HG03064 (cell line): ENCODE measurements around the gene CENPM.

Experiments
- ATAC-seq: cut with Tn5 transposase; IDR thresholded peaks from one replicate; pipeline ENCODE4 v1.9.1; 2021; ENCODE audit warnings: low read depth; ENCODE audit not compliant: unreplicated experiment

The CENPM gene, protein sequence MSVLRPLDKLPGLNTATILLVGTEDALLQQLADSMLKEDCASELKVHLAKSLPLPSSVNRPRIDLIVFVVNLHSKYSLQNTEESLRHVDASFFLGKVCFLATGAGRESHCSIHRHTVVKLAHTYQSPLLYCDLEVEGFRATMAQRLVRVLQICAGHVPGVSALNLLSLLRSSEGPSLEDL

DNA sequence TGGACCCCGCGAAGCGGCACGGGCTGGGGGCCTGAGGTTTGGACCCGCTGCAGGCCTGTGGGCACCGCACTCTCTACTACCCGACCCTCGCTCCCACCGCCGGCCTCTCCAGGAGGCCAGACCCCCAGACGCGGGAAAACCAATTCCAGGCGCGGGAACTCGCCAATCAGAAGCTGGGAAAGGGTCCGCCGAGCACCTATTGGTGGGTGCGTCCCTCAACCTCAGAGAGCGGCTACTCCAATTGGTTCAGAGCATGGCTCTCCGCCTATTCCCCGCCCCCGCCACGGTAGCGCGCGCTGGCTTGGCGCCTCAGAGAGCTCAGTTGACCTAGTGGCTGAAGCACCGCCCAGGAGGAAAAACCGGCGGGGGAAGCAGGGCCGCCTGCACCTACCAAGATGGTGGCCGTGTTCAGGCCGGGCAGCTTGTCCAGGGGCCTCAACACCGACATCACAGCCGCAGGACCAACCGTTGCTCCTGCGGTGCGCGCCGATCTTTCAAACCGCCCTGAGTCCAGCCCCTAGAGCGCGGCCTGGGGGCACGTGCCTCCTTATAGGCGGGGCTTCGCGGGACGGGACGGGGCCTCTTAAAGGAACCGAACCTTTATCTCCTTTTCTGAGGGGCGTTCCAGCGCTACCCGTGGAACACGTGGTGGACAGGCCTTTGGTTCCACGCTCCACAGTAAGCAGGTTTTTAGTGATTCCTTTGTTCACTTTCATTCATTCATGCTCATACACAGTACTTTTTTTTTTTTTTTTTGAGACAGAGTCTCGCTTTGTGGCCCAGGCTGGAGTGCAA, at the start of gene CENPM:
Gene CENPM, minus strand, starts transcription at position 524 of the 795 bp plus-strand sequence. Its CDS starts 76 bp downstream, at position 448.
- peak; percentile 66 for ATAC-seq

DNA sequence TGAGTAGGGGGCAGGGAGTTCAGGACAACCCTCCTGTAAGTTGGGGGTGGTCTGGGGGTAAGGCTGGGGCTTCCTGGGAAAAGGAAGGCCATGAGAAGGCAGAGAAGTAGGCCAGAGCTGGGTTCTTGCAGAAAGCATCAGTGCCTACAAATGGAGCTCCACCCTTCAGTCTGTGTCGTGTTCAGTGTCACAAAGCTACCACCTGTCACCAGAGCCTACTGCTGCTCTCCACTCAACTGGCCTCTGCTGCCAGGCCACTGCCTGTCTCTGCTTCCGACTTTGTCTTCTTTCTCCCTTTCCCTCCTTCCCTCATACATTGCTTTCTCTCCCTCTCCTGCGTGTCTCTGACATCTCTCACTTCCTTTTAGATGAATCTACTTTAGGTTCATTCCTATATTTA, 48.3 kb upstream of the CENPM start:
- ATAC-seq, result no peak

DNA sequence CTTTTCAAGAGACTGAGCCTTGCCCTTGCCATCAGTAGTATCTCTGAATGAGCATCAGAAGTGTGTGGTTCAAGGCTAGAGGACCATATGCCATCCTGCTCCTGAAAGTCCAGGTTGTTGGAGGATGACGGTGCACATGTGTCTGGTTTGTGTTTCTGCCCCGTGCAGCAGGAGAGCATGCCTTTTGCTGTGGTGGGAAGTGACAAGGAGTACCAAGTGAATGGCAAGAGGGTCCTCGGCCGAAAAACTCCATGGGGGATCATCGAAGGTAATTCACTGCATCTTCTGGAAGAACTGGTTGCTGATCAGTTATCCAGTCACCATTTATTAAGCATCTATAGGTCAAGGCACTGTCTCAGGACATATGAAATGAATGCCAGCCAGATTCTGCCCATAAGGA, 45.5 kb upstream of the CENPM start:
- ATAC-seq, result no peak

DNA sequence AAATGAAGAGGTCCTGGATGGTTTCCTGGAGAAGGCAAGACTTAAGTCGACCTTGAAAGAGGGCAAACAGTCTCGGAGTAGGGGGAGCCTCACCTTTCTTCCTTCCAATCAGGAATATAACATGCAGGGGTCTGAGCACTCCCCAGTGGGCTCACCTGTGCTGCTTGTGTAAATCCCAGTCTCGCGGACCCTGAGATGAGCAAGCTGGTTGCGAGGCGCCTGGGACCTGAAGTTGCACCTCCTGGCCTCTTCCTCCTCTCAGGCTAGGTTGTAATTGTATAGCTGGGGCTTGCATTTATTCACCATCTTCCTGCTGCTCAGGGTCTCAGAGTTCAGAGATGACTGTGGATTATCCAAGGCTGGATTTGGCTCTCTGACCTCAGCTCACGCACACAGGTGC, 44.2 kb upstream of the CENPM start:
- no peak for ATAC-seq

DNA sequence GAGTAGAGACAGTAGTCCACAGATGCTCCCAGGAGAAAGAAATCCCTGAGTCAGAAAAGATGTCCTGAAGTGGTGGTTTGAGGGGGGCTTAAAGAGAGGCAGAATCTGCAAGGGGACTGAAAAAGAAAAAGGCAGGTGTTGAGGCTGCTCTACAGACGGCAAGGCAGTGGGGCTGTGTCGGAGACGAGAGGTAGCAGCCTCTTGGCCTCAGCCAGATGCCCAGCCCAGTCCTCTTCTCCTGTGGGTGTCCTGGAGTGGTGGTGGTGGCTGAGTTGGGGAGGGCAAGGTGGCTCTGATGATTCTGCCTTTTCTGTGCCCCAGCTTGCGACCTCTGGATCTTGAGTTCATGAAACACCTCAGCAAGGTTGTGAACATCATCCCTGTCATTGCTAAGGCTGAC, 42.3 kb upstream of the CENPM start:
- no peak for ATAC-seq

DNA sequence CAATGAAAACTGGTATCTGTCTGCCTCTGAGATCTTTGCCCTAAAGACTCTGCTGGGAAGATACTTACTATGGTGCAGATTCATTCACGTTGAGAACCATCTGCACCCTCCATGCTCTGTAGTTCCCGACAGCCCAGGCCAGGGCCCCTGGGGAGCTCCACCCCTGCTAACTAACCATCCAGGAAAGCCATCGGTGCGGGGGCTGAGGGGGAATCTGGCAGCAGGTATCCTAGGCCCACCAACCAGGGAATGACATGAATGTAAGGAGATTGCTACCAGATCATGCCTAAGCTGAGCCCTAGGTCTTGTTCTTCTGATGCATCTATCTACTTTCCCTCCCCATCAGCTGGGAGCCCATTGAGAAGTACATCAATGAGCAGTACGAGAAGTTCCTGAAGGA, 40.3 kb upstream of the CENPM start:
- ATAC-seq, result no peak

DNA sequence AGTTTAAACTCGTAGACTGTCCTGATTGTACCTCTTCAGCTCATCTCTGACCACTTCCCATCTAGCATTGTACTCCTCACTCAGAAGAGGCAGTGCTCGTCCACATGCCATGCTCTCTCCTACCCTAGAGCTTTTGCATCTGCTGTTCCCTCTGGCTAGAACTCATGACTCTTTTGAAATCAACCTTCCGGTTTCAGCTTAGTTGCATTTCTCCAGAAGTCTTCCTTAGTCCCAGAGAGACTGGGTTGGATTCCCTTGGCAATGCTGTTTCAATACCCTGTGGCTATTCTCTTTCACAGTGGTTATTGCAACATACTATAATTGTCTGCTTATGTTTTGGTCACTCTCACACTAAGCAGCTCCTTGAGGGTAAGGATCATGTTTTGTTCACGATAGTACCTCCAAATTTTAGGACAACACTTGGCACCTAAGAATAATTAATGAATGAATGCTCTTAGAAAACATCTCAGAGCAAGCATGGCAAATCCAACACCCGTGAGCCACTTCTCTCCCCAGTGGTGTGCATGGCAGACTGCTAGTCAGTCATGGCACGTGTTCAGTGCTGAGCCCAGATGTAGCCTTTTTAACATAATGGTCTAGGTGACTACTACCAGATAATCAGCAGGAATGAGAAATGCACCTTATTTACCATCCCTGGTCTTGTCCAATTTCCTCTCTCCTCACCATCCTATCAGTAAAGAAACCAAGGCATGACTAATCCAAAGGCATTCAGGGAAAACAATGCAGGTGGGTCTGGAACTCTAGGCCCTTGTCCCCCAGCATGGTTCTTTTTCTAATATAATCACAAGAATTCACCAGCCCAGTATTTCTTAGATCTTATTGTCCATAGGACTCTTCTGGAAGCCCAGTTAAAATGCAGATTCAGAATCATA, 36.8 kb upstream of the CENPM start:
- no peak for ATAC-seq

DNA sequence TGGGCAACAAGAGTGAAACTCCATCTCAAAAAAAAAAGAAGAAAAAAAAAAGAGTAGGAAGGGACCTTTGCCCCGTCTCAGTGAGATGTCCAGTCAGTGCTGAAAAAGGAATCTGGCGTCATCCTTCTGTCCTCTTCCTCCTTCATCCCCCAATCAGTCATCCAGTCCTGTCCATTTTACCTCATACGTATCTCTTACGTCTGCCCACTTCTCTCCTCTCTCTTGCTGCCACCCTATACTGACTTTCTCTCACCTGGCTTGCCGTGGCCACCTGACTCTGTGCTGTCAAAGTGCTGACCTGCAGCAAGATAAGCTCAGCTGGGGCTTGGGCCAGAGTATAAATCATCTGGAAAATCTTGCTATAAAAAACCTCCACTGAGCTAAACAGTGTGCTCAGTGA, 35.9 kb upstream of the CENPM start:
- ATAC-seq, result no peak

DNA sequence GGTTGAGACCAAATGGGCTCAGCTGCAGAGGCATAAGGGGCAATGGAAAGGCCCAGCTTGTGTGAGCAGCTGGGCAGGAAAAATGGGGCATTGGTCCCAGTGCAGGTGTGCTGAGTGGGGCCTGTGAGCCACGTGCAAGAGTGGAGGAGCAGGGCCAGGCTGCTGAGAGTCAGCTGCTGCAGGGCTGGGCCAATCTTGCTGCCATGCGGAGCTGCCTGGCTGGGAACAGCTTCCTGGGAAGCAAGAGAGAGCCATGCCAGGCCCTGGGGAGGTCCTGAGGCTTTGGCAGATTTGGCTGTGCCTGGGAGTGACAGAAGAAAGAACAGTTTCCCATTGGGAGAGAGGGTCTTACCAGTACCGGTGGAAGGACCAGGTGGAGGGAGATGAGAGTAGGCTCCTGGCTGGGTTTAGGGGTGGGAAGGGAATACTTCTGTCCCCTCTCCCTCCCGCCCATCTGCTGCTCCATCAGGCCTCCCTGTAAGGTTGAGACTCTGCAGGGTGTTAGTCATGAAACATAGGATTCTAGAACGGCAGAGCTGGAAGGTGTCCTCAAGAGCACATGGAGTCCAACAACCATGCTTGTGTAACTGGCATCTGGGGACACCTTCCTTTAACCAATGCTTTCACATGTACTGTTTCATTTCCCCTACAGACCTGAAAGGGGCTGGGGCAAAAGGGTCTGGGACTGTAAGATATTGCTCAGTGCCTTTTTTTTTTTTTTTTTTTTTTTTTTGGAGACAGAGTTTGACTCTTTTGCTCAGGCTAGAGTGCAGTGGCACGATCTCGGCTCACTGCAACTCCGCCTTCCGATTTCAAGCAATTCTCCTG, 32.7 kb upstream of the CENPM start:
- no peak for ATAC-seq

DNA sequence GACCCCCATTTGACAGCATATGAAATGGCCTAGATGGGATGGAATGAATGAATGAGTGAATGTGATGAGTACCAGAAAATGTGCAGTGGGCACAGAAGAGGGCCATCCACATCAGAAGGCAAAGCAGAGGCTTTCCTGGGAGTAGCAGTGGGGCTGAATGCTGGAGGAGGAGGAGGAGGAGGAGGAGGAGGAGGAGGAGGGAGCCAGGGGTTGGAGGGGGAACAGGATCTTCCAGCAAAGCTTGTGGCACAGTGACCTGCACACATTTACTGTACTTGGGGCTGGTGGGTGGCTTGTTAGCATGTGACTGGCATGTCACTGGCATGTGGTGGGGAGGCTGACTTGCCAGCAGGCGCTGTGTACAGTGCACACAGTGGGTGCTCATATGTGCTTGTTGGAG, 31.8 kb upstream of the CENPM start:
- ATAC-seq, result no peak

DNA sequence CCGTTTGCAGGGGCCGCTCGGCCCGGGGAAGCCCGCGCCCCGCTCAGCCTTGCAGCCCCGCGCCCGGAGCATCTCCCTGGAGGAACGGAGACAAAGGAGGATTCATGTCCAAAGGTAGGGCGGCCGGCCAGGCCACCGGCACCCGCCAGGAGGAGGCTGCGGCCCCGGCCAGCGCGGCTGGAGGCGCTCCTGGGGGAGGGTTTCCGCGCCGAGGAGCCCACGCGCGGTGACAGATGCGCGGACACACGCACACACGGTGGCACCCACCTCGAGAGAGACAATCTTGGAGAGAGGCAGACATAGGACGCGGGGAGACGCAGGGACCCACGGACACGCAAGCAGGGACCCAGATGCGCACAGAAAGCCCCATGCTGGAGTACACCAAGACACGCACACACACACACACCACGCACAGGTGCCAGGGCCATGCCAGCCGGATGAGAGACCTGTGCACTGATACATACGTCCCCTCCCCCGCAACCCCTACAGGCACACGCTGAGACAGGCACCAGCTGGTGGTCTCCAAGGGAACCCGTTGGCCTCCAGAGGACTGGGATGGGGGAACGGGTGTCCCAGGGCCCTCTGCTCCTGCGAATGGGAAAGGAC, 30.1 kb upstream of the CENPM start:
- no peak for ATAC-seq

DNA sequence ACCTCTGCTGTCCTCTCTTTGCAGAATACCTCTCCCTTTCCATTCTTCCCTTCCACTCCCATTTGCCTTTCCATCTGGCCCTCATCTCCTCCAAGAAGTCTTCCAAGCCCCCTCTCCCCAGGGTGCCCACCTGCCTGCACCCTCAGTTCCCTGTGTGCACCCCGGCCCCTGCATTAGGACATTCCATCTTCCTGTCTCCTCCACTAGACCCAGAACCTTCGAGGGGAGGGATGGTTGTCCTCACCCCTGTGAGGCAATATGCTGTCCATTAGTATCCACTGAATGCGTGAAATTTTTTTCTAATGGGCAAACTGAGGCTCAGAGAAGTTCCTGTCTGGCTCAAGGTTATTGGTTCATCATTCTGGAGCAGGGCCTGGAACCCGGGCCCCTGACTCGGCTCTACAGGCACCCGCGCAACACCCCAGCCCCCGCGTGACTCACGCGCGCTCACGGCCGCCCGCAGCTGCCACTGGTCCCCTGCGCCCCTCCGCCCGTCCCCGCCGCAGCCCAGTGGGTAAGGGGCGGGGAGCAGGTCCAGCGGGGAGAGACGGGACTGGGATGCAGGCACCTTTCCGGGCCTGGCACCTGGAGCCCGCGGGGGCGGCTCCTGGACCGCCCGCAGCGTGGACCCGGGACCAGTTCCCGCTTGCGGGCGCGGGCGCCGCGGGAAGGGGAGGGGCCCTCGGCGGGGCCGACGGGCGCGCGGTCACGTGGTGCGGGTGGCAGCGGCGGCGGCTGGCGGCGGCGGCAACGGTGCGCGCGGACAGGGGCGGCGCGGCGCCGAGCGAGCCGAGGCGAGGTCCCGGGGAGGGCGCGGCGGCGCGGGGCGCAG, 29.3 kb upstream of the CENPM start:
- no peak for ATAC-seq

DNA sequence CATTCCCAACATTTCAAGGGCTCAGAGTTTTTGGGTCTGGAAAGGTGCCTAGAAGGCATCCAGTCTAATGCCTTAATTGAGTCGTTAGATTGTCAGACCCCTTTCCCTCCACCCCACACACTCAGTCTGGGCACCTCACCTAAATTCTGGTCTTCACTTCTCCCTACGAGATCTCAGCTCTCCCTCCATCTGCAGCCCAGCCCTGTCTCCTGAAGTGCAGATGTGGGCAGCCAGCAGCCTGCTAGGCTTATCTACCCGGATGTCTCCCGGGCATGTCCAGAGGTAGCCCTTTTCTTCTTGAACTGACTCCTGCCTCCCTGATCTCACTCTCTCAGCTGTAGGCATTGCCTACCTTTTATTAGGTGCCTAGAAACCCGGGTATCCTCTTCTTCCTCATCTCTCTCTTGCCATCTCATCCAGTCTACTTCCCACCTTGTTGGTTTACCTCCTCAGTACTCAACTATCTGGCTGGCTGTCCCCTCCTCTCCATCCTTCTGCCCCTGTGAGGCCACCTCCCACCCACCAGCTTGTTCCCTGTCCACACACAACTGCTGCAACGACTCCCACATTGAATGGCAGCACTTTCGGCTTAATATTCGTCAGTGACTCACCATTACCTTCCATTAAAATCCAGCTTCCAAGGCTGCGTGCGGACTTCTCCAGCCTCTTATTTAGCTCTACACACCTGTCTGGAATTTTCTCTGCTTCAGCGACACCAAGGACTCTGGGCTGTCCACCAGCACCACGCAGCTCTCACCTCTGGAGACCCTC, 28.5 kb upstream of the CENPM start:
- no peak for ATAC-seq

DNA sequence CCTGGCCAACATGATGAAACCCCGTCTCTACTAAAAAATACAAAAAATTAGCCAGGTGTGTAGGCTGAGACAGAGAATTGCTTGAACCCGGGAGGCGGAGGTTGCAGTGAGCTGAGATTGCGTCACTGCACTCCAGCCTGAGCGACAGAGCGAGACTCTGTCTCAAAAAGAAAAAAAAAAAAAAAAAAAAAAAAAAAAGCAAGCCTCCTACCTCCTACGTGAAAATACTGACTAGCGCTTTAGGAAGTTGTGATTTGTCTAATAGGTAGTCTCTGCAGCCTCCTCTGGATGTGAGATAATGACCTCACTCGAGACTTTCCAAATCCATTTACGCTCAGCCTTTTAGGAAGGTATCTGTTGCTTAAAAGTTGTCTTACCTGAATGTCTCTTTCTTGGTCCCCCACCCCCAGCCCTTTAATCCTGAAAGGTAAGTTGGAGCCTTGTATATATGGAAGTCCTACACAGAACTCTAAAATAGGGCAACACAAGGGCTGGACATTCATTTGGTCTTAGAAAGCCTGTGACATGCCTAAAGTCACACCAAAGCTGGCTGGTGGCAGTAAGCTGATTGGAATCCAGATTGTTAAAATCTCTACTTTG, 27.8 kb upstream of the CENPM start:
- ATAC-seq, result no peak

DNA sequence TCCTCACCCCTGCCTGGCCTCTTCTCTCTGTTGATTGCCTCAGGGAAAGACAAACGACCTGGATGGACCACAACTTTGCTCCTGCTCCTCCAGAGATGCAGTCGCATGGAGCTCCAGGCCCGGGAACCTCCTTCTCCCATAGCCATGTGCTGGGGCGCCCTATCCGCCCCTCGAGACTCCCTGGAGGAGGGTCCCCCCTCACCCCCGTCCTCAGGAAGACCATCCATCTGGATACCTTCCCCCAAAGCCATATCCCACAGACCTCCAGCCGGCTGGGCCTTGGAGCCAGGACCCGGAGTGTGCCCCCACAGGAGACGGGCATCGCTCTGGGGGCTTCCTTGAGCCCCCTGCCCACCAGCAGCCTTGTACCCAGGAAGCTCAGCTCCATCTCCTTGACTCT, 24.5 kb upstream of the CENPM start:
- ATAC-seq, result no peak

DNA sequence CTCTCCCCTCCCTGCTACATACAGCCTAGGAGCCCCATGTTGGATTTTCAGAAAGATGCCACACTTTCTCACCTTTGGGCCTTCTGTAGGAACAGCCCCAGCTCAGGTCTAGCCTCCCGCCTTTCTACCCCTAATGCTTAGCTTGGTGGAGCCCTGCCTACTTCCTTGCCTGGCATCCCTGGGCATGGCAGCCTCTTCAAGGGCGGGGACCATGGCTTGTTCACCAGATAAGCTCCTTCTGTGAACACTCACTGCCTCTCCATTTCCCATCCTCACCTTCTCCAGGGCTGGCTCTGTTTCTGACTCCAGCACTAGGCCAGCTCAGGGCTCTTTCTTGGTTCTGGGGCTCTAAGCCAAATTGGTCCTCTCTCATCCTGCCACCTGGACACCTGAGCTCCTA, 23.6 kb upstream of the CENPM start:
- ATAC-seq, result no peak

DNA sequence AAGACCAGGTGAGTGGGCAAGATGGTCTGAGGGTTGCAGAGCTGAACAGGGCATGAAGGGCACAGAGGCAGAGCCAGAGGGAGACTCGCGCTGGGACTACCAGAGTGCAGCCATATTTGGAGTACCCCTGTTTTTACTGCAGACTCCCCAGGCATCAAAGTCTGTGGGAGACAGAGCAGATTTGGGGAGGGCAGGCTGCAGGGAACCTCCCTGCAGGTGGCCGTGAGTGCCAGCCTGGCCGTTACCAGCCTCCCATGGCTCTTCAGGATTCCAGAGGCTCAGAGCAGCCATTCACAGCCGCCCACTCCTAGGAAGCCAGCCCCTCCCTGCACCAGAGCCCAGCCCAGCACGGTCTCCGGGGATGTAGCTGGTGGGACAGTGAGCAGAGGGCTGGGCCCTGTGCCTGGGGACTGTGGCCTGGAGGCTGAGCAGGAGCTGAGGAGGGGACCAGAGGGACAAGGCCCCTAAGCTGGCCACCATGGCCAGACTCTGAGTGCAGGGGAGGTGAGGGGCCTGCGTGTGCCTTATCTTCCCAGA, 22.2 kb upstream of the CENPM start, which contains the start of gene SEPTIN3:
Gene SEPTIN3, plus strand, starts transcription at position 334 of the 537 bp plus-strand sequence. CDS start 2,050 bp downstream, outside the sequence.
- ATAC-seq, result no peak

DNA sequence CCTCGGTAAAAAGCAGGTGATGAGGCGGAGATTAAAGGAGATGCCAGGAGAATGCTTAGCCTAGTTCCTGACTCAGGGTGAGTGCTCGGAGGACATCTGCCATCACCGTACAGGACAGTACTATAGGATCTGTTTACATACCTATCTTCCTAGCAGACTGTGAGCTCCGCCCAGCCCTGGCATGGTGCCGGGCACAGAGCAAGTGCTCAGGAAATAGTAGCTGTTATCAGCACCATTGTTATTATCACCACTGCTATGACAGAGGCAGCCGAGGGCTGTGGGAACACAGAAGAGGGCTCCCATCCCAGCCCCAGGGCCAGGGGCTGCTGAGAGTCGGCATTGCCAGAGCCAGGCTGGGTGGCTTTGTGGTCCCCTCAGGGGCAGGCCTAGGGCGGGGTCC, 21.6 kb upstream of the CENPM start:
- ATAC-seq, result no peak
